Skin of body (tissue), 2 donors: ENCODE results near the gene MCFD2. TPM values are rescaled to one million over a fixed set of nuclear protein-coding genes. Genes with fewer than 3 reads are reported as not detected.

Experiments
- small RNA-seq: library from RNA; depleted of rRNA; stranded (forward); fragments of <200 nt; gene quantifications from one replicate; pipeline ENCODE3, GENCODE V24; 2014; ENCODE audit warnings: low replicate concordance
- total RNA-seq: library from RNA; depleted of rRNA; stranded (reverse); fragments of >200 nt; gene quantifications from one replicate; pipeline ENCODE4 v1.2.3, GENCODE V29; 2014

The MCFD2 gene
- total RNA-seq, 1 donor from 2014 or later: 45.3 TPM

Small RNAs within 50 kb of the gene (small RNA-seq; reads per million reads assigned to genes)
- gene AC093732.2: not detected

Other genes starting within 250 kb of the MCFD2 start
- 39.6 TPM for gene SOCS5, start 216.5 kb downstream of the MCFD2 start, total RNA-seq
- gene TTC7A, start 25.4 kb upstream of the MCFD2 start, total RNA-seq: 11.4 TPM
- not detected for gene STPG4, start 239.5 kb upstream of the MCFD2 start, total RNA-seq